Activated T-cell treated with anti-CD3 and anti-CD28 coated beads, Interleukin-2, amount 50 U/mL, for 4 hours (primary cell): ENCODE measurements around the gene COBL. TPM values are rescaled to one million over a fixed set of nuclear protein-coding genes. Genes with fewer than 3 reads are reported as not detected.

Experiments
- ATAC-seq, 2 donors: fragments of 200-7000 bp; cut with Tn5 transposase; one replicate each; pipeline ENCODE4 v1.10.0; 2021
- DNase-seq: peaks from one replicate; pipeline ENCODE4 v3.0.0-alpha.2; 2020
- H3K27me3 Mint-ChIP-seq: one replicate; pipeline ENCODE4 v1.8.0; 2021; ENCODE audit warnings: low read depth, mixed read lengths
- H3K36me3 Mint-ChIP-seq: one replicate; pipeline ENCODE4 v1.8.0; 2022; ENCODE audit warnings: mixed read lengths; ENCODE audit not compliant: insufficient read depth
- H3K4me1 Mint-ChIP-seq: one replicate; pipeline ENCODE4 v1.8.0; 2021; ENCODE audit warnings: low read depth, mixed read lengths
- H3K4me3 Mint-ChIP-seq: one replicate; pipeline ENCODE4 v1.8.0; 2021; ENCODE audit warnings: mild to moderate bottlenecking, moderate library complexity, mixed read lengths
- H3K9me3 Mint-ChIP-seq: one replicate; pipeline ENCODE4 v1.8.0; 2021; ENCODE audit warnings: mixed read lengths
- total RNA-seq, 3 donors: library from RNA; stranded (reverse); gene quantifications; one replicate each; pipeline ENCODE4 v1.2.1, GENCODE V29; 2021

COBL gene
- total RNA-seq, 3 donors from 2014 or later = 0.03 TPM; not detected in 2

DNA sequence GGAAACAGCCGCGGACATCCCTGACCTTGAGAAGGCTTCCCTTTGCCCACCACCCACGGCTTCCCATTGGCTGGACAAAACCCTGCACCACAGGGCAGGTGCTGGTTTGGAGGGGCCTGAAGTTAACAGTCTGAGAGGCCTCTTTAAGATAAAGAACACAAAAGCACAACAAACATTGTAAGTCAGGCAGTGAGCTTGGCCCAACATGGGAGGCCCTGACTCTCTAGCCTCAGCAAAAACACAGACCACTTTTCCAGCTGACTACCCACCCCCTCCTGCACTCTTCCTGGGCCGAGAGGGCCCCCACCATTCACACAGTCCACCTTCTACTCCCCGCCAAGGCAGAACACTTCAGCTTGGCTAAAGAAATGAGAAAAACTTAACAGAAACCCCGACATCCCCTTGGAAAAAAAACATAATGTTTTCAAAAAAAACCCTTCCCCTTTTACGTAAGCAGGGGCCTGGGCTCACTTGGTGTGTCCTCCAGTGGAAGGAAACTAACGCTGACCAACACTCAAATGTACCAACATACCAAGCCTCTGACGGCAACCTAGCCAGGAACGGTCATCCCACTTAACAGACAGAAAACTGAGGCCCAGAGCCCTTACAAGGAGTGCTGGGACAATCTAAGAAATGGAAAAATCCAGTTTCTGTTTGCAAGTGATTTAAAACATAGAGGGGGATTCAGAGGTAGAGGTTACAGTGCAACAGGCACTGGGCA lies 80.9 kb downstream of the COBL start:
- no peak for DNase-seq
- no peak overlapping the region for H3K4me3 Mint-ChIP-seq
- ATAC-seq = no peak
- no peaks in the 10 kb centered on the region for H3K9me3 Mint-ChIP-seq
- no peaks in the 10 kb centered on the region for H3K4me1 Mint-ChIP-seq
- H3K36me3 Mint-ChIP-seq = no peaks in the 10 kb centered on the region
- H3K27me3 Mint-ChIP-seq = no peaks in the 10 kb centered on the region

- H3K27me3 Mint-ChIP-seq = no peaks in the 10 kb centered on the region
- H3K9me3 Mint-ChIP-seq = no peaks in the 10 kb centered on the region
- no peaks in the 10 kb centered on the region for H3K4me1 Mint-ChIP-seq
- H3K4me3 Mint-ChIP-seq = no peak overlapping the region
- DNase-seq (no peak), ATAC-seq (no peak)
- no peaks in the 10 kb centered on the region for H3K36me3 Mint-ChIP-seq
These were observed 81.8 kb downstream of the COBL start for GRCh38 chr7:51234609-51235308.

DNA sequence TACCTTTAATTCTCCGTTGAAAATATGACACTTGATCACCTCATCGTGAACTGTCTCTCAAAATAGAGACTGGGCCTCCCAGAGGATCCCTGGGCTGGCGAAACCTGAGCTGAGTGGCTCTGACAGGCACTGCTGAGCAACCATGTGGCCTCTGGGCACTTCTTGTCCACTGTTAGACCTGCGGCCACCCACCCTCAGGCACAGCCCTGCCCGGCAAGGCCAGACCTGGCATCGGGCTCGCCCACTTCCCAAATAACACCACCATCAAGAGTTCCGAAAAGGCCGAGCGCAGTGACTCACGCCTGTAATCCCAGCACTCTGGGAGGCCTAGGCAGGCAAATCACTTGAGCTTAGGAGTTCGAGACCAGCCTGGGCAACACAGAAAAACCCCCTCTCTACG lies 82.5 kb downstream of the COBL start:
- no peaks in the 10 kb centered on the region for H3K9me3 Mint-ChIP-seq
- no peaks in the 10 kb centered on the region for H3K36me3 Mint-ChIP-seq
- DNase-seq (no peak), ATAC-seq (no peak)
- H3K4me3 Mint-ChIP-seq = no peak overlapping the region
- no peaks in the 10 kb centered on the region for H3K4me1 Mint-ChIP-seq
- H3K27me3 Mint-ChIP-seq = no peaks in the 10 kb centered on the region

DNA sequence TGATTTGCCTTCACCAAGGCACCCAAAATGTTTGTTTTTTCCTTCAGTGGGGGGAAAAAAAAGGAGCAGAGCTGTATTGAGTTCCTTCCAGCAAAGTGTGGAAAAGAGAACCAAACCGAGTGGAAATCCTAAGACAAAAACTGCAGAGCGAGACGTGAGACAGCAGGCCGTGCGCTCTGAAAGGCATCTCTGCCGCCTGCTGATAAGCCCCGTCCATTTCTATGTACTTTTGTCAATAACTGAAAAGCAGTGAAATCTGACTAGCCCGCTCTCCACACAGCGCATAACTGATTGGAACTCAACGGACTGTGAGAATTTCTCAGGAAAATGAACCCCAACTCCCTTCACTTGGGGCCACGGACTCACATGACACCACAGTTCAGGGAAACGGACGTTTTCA lies 83.2 kb downstream of the COBL start:
- Mint-ChIP-seq H3K9me3 (no peaks in the 10 kb centered on the region), H3K36me3 (no peaks in the 10 kb centered on the region), H3K4me3 (no peak overlapping the region), H3K4me1 (no peaks in the 10 kb centered on the region), H3K27me3 (no peaks in the 10 kb centered on the region)
- no peak for ATAC-seq
- DNase-seq = no peak

DNA sequence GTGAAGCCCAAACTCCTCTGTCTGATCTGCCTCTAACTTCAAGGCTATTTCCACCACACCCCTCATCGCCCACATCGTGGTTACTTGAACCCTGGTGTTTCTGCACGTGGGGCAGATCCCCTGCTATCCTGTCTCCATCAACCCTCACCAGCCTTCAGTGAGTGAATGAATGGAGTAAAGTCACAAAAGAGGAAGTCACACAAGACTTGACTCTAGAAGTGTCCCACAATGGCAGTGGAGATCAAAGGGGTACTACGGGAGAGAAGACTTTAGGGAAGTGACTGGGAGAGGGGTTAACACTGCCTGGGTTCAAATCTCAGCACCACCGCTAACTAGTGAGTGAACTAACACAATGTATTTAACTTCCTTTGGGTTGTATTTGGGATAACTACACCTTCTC lies 85.9 kb downstream of the COBL start:
- no peaks in the 10 kb centered on the region for H3K4me1 Mint-ChIP-seq
- no peaks in the 10 kb centered on the region for H3K9me3 Mint-ChIP-seq
- no peak for DNase-seq
- no peak overlapping the region for H3K4me3 Mint-ChIP-seq
- no peaks in the 10 kb centered on the region for H3K36me3 Mint-ChIP-seq
- H3K27me3 Mint-ChIP-seq = peaks cover 2% of the 10 kb centered on the region
- no peak for ATAC-seq

- no peaks in the 10 kb centered on the region for H3K9me3 Mint-ChIP-seq
- H3K36me3 Mint-ChIP-seq = no peaks in the 10 kb centered on the region
- H3K4me1 Mint-ChIP-seq = no peaks in the 10 kb centered on the region
- H3K4me3 Mint-ChIP-seq = no peak overlapping the region
- DNase-seq (no peak), ATAC-seq (no peak)
- H3K27me3 Mint-ChIP-seq = peaks cover 2% of the 10 kb centered on the region
These were observed 86.3 kb downstream of the COBL start for GRCh38 chr7:51230324-51230625.

DNA sequence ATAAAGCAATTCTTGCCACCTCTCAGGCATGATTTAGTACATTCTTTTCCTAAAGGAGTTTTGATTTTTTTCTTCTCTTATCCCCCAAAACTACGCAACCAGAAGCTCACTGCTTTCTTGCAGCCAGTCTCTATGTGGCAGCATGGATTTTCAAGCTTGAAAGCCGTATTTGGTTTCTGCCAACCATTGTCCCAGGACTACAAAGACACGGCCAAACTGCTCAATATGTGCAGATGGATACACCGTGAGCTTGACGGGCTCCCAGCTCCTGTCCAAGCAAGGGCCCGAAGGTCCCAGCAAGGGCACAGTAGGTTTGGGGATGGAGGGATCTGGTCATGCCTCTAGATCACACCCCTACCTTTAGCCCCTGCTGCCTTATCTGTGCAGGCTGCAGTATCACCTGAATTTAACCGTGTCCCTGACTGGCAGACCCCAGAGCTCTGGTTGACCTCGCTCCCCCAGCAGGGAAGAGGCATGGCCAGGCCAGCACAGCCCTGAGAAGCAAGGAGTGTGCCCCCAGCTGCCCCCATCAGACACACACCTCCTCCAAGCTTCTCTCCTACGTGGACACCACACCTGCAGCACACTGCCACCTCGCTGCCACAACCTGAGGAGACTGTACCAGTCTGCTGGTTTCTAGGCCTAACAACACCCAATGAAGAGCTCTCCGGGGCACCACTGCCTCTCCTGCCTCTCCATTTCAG lies 86.8 kb downstream of the COBL start:
- ATAC-seq (no peak), DNase-seq (no peak)
- H3K27me3 Mint-ChIP-seq = peaks cover 2% of the 10 kb centered on the region
- H3K9me3 Mint-ChIP-seq = no peaks in the 10 kb centered on the region
- H3K4me3 Mint-ChIP-seq = no peak overlapping the region
- no peaks in the 10 kb centered on the region for H3K4me1 Mint-ChIP-seq
- H3K36me3 Mint-ChIP-seq = no peaks in the 10 kb centered on the region

DNA sequence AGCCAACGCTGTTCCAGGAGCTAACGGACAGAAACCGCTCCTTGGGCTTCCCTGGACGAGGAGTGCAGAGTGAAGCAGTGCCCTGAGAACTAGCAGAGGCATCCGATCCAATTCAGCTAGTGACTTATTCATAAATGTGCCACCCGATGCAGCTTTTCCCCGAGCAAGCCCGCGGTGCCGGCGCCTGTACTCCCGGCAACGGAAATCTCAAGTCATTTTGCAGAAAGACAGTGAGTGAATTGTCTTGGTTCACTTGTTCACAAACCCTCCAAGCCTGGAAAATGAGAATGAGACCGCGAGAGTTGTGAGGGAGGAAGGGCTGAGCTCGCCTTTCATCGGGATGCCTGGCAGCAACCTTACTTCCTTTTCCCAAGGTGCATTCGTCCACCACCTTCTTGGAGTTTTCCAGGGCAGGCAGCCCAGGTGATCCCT lies 87.5 kb downstream of the COBL start:
- H3K36me3 Mint-ChIP-seq = no peaks in the 10 kb centered on the region
- H3K27me3 Mint-ChIP-seq = peaks cover 2% of the 10 kb centered on the region
- H3K4me3 Mint-ChIP-seq = no peak overlapping the region
- DNase-seq = no peak
- no peak for ATAC-seq
- H3K9me3 Mint-ChIP-seq = no peaks in the 10 kb centered on the region
- no peaks in the 10 kb centered on the region for H3K4me1 Mint-ChIP-seq

- no peak overlapping the region for H3K4me3 Mint-ChIP-seq
- no peaks in the 10 kb centered on the region for H3K4me1 Mint-ChIP-seq
- no peaks in the 10 kb centered on the region for H3K9me3 Mint-ChIP-seq
- ATAC-seq (no peak), DNase-seq (no peak)
- H3K36me3 Mint-ChIP-seq = no peaks in the 10 kb centered on the region
- H3K27me3 Mint-ChIP-seq = peaks cover 2% of the 10 kb centered on the region
These were observed 88.1 kb downstream of the COBL start for GRCh38 chr7:51228386-51228958.

DNA sequence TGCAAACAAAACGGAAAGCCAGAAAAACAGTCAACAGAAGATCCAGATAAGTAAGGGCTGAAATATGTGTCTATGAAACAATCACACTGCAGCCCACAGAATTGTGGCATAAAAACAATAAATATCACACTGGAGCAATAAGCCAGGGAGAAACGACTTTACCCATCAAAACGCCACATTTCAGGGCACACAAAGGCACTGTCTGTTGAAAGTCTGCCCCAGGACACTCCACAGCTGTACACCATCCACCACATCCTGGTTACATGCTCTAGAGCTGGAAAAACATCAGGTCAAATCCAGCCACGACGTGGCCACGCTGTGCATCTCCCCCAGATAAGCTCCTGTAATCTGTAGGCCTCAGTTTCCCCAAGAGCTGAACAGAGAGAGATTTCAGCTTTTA lies 88.7 kb downstream of the COBL start:
- DNase-seq = no peak
- no peaks in the 10 kb centered on the region for H3K4me1 Mint-ChIP-seq
- H3K9me3 Mint-ChIP-seq = no peaks in the 10 kb centered on the region
- H3K27me3 Mint-ChIP-seq = peaks cover 2% of the 10 kb centered on the region
- no peak for ATAC-seq
- H3K36me3 Mint-ChIP-seq = no peaks in the 10 kb centered on the region
- no peak overlapping the region for H3K4me3 Mint-ChIP-seq

- peaks cover 2% of the 10 kb centered on the region for H3K27me3 Mint-ChIP-seq
- H3K4me1 Mint-ChIP-seq = no peaks in the 10 kb centered on the region
- DNase-seq (no peak), ATAC-seq (no peak)
- H3K36me3 Mint-ChIP-seq = no peaks in the 10 kb centered on the region
- no peak overlapping the region for H3K4me3 Mint-ChIP-seq
- H3K9me3 Mint-ChIP-seq = no peaks in the 10 kb centered on the region
These were observed 89.6 kb downstream of the COBL start for GRCh38 chr7:51226916-51227535.

DNA sequence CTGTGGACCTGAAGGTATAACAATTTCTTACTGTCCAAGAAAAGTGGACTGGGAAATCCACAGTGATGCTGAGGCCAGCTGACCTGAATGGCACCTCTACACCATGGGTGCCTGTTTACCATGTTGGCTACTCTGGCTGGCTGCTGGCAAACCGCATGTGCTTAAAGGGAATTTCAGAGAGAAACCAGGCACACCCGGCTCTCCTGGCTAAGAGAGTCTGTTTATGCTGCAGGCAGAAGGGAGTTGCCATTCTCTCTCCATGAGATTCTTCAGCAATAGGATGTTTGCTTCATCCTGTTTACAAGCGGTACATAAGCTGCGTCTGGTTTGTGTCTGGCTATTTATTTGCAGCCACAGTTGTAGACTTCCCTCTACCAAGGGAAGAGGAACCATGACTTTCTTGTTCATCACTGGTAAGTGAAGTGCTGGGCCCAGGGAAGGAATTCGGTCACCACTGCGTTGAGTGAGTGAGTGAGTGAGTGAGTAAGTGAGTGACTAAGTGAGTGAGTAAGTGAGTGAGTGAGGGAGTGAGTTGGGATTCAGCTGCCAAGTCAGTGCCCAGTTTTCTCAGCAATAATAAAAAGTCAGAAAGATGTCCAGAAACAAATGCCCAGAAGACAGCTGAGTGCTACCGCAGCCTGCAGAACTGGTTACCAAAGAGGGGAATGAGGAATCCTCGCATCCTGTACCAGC lies 90.4 kb downstream of the COBL start:
- Mint-ChIP-seq H3K9me3 (no peaks in the 10 kb centered on the region), H3K36me3 (no peaks in the 10 kb centered on the region), H3K27me3 (peaks cover 2% of the 10 kb centered on the region), H3K4me3 (no peak overlapping the region), H3K4me1 (no peaks in the 10 kb centered on the region)
- no peak for ATAC-seq
- DNase-seq = no peak

- H3K9me3 Mint-ChIP-seq = no peaks in the 10 kb centered on the region
These were observed 91.6 kb downstream of the COBL start for GRCh38 chr7:51224811-51225595.

More at GRCh38 chr7:51224811-51225595, 91.6 kb downstream of the COBL start:
- Mint-ChIP-seq H3K4me1 (no peaks in the 10 kb centered on the region), H3K36me3 (no peaks in the 10 kb centered on the region), H3K4me3 (no peak overlapping the region), H3K27me3 (peaks cover 2% of the 10 kb centered on the region)
- ATAC-seq (no peak), DNase-seq (no peak)
